Activated CD8-positive, alpha-beta memory T cell treated with anti-CD3 and anti-CD28 coated beads, Interleukin-2, amount 50 U/mL, for 48 hours (primary cell): Measurements from ENCODE around the gene STK32B.
"Not testable (repeated sequence)": the region's sequence is repeated elsewhere in the genome, so short reads cannot be mapped to it uniquely, and the experiment has no call there.

Experiments used
- DNase-seq: peaks from one replicate; pipeline ENCODE4 v3.0.0-alpha.2; 2020

STK32B gene

DNA sequence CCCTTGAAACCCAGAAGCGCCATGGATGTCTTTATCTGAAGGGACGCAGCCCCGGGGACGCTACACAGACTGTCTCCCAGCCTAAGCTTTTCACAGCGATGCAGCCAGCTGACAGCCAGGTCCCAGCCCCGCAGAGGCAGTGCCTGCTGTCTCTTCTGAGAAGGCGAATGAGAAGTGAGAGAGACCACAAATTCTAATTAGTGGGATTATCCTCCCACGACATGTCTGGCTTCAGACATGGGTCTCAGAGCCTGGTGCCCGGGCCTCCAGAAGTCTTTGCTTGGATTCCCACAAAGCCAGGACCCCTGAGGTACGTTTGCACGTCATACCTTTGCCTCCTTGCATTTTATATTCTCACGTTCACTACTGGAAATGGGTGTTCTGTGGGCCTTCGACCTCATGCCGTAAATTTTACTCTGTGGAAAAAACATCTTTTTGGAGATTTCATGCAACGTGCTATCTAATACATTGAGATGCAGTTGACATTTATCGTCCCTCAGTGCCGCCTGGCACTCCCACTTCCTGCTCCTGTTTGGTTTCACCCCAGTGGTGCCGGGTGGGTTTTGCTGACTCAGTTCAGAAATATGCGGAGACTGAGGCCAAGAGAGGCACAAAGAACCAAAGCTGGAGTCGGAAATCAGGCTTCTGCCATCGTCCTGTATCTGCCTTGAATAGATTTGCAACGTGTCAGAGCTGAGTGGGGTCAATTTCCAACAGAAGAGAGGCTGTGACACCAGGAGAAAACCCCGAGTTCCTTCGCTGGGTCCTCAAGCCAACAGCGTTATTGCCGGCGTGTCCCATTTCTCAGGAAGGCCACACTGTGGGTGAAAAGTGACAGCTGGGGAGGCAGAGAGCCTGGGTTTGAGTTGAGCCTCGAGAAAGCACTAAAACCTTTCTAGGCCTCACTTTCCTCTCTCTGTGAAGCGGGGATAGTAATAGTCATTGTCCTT lies 114.4 kb downstream of the STK32B start:
- no peak for DNase-seq

DNA sequence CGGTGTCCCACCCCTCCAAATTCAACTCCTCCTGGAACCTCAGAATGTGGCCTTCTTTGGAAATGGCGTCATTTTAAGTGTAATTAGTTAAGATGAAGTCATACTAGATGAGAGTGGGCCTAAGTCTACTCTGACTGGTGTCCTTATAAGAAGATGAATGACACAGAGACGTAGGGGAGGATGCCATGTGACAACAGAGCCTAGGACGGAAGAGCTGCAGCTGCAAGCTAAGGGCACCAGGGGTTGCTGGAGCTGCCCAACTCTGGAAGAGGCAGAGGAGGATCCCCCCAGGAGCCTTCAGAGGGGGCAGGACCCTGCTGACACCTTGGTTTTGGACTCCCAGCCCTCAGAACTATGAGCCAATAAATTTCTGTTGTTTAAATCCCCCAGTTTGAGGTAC lies 115.1 kb downstream of the STK32B start:
- DNase-seq = no peak

DNA sequence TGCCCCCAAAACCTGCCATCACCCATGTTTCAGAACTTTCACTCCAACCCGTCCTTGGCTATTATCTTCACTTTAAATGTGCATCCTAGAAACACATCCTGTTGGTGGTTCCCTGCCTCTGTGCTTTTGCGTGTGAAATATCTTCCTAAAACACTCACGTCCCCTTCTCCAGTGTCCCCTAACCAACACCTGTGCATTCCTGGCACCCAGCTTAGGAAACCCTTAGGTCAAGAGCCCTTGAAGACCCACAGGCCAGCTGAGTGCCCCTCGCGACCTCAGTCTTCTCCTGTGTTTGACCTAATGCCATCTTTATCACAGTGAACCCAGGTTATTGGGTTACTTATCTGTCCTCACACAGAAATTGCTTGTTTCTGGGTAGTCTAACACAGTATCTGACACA lies 117.6 kb downstream of the STK32B start:
- no peak for DNase-seq

DNA sequence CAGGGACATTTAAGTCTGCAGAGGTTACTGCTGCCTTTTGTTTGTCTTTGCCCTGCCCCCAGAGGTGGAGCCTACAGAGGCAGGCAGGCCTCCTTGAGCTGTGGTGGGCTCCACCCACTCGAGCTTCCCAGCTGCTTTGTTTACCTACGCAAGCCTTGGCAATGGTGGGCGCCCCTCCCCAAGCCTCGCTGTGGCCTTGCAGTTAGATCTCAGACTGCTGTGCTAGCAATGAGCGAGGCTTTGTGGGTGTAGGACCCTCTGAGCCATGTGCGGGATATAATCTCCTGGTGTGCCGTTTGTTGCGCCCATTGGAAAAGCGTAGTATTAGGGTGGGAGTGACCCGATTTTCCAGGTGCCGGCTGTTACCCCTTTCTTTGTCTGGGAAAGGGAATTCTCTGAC lies 124.6 kb downstream of the STK32B start:
- DNase-seq = not testable (repeated sequence)

DNA sequence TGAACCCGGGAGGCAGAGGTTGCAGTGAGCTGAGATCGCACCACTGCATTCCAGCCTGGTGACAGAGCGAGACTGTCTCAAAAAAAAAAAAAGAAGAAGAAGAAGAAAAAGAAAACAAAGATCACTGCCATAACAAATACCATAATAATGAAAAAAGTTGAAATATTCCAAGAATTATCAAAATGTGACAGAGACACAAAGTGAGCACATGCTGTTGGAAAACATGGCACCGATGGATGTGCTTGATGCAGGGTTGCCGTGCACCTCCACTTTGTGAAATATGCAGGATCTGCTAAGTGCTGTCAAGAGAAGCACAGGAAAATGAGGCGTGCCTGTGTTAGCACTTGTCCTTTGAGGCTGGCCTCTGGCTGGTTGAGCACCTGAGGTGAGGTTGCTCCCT lies 133.3 kb downstream of the STK32B start:
- DNase-seq = no peak

DNA sequence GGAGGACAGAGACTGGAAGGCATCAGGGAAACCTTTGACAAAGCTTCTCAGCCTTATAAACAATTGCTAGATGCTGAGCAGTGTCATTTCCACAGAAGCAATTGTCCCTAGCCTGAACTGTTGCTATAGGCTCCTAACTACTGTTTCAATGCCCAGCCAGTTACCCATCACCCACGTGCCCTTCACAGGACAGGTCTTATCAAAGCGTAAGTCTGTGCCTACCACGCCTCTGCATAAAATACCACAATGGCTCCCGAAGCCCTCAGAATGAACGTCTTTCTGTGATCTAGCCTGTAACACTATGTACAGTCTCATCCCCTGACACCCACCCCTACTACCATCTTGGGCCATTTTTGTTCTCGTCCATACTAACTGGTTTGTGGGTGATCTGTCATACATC lies 134.3 kb downstream of the STK32B start:
- no peak for DNase-seq

- no peak for DNase-seq
Observed at GRCh38 chr4:5186271-5187064, 135.2 kb downstream of the STK32B start.

DNA sequence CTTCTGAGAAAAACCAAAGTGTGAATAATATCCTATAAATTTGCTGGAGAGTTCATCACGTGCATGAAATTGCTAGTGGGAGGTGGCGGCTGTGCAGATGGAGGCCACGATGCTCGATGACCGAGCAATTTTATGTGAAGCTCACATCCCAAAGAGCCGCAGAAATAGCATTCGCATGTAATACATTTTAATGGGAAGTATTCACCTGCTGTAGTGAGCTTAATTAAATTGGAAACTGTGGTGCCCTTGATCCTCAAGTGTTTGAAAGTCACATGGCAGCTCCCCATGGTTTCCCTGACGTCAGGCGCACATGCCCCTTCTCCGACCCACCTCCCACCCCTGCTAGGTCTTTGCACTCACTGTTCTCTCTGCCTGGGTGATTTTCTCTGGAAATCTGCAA lies 136.8 kb downstream of the STK32B start:
- DNase-seq = no peak

DNA sequence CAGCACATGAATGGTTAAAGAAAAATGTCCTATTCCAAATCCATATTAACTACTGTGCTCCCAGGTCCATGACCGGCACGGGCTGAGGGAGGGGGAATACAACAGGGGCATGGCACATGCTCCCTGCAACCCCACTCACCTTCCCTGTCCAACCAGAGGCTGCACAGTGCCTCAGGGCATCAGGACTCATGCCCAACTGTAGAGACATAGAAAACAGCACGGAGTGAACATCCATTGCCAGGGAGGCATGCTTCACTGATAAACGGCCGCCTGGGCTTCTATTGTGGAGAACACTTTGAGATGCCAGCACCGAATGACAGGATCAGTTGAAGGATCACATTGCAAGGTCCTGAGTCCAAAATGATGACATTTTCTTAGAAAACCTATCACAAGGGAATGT lies 140.6 kb downstream of the STK32B start:
- no peak for DNase-seq

DNA sequence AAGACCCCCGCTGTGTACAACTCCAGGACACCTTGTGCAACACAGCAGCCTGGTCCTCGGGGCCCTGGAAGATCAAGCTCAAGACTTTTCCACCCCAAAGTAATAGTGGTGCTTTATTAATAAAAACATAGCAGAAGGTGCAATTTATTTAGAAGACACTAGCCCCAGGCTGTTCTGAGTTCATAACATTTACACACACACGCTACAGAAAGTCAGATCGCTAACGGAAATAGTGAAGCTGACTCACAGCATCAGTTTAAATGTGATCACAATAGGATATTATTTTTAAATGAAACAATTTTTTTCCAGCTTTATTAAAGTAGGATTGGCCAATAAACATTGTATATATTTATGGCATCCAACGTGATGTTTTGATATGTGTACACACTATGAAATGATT lies 141.0 kb downstream of the STK32B start:
- no peak for DNase-seq

GRCh38 chr4:5192678-5193077 lies 141.4 kb downstream of the STK32B start:
- no peak for DNase-seq

GRCh38 chr4:5198656-5199541 lies 147.6 kb downstream of the STK32B start:
- no peak for DNase-seq

DNA sequence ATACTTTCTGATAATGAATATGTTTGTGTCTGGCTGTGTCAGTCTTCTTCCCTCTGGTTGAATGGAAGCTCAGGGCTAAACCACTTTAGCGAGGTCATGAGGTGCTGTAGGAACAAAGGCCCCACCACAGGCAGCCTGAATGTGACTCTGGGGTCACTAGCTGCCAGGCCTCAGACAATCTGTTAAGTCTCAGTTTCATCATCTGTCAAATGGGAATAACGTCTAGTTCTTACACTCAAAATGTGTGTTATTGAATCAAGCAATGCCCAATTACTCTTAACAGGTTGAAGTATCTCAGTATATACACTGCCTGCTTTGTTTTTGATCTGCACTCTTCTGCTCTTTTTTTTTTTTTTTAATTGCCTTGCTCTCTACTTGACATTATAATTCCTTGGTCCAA lies 148.6 kb downstream of the STK32B start:
- DNase-seq = no peak

DNA sequence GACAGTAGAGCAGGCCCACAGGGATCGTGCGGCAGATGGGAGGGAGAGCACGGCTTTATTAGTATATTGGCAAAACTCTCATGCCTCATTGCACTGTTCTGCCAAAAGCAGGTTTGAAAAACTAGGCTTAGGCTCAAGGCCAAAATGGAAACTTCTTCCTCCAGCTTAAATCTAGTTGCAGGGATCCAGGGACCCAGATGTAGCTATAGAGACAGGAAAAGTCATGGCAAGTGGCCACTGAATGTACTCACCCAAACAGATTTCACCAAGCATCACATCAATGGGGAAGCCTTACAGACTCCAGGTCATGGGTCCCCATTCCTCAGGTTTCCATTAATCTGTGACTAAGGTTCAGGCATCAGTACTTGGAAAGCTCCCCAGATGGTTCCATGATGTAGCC lies 149.2 kb downstream of the STK32B start:
- DNase-seq = no peak

DNA sequence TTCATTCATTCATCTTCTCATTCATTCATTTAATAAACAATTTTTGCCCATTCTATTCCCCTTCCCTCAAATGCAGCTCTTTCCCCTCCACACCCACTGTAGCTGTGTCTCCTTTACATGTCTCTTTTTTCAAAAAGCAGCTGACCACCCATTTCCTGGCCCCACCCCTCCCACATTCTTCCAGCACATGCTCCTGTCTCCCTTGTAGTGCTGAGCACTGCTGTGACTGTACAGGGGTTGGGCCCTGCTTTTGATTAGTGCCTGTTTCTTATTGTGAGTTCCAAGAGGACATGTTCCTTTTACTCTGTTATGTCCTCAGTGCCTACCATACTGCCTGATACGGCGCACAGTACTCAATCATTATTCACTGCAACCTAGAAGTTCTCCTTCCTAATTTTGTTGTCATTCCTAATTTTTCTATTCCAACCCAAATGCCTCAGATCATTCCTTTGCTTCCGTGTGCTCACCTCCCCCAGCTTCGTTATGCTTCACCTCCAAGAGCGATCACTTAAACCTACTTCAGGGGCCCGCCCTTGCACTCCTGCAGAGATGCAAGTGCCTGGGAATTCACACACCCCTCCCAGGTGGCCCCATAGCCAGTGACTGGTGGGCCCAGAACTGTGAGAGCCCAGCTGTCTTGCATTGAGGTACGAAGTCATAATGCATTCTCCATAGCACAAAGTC lies 152.2 kb downstream of the STK32B start:
- no peak for DNase-seq

- no peak for DNase-seq
Observed at GRCh38 chr4:5203993-5204310, 152.7 kb downstream of the STK32B start.

DNA sequence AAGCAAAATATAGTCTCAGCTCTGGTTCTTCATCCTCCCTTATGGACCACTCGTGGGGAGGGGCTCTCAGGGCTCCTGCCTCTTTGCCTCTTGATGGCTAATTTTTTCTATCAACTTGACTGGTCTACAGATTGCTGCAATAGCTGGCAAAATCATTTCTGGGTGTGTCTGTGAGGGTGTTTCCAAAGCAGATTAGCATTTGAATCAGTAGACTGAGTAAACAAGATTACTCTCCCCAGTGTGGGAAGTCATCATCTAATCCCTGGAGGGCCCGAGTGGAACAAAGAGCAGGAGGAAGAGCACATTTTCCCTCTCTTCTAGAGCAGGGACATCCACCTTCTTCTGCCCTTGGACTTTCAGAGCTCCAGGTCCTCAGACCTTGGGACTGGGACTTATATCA lies 153.5 kb downstream of the STK32B start:
- DNase-seq = no peak

- no peak for DNase-seq
Observed at GRCh38 chr4:5206016-5206790, 154.9 kb downstream of the STK32B start.

DNA sequence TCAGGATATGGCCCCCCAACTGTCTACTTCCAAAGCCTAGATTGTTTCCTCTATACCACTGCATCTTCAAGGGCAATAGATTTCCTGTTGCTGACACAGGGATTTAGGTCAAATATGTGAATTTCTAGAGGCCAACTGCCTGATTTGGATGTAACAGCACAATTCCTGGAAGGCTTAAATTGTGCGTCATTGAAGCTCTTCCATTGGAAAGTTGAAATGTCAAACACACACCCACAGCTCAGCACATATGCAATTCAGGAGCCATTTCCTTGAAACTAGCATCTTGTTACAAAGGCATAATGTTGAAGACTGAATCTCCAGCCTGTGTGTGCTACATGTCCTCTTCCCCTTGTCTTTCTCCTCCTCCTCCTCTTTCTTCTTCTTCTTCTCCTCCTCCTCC lies 158.6 kb downstream of the STK32B start:
- DNase-seq = no peak

- DNase-seq = no peak
Observed at GRCh38 chr4:5211282-5211839, 160.1 kb downstream of the STK32B start.

DNA sequence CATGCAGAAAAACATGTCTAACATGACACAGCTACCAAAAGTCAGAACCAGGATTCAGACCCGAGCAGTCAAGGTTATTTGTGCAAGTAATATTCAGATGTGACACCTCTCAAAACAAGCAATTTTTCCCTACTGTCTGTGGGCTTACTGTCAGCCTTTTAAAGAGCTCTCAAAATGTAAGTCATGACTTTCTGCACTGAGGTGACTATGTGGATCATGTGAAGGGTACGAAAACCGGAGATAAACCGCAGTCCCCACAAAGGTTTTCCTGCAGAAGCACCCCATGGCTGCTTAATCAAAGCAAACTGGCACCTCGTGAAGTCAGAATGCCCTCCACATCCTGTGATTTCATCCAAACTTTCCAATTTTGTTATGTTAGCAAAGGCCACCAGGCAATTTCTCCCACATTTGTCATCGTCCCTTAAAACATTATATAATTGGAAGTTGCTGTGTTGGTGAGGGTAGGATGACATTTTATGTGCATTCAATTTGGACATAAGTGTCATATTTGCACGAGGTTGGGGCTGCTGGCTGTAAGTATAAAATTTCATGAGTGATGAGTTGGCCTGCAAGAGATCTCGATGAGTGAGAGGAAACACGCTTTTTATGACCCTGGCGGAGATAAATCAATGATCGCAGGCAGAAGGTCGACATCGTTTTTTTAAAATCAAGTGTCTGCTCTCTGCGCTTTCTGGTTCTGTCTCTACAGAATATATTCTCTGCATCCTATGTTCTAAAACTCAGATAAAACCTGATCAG lies 161.2 kb downstream of the STK32B start:
- DNase-seq = no peak
